HL-60/S4 (cell line): ENCODE results near the gene NEAT1.

Source experiments
- in situ Hi-C: fragments of 300-500 bp; cut with MboI; formaldehyde crosslinking; loops from 2 replicates; pipeline ENCODE4 v1.14.3; 2022; ENCODE audit warnings: low sequenced_read_pairs

NEAT1 gene

DNA sequence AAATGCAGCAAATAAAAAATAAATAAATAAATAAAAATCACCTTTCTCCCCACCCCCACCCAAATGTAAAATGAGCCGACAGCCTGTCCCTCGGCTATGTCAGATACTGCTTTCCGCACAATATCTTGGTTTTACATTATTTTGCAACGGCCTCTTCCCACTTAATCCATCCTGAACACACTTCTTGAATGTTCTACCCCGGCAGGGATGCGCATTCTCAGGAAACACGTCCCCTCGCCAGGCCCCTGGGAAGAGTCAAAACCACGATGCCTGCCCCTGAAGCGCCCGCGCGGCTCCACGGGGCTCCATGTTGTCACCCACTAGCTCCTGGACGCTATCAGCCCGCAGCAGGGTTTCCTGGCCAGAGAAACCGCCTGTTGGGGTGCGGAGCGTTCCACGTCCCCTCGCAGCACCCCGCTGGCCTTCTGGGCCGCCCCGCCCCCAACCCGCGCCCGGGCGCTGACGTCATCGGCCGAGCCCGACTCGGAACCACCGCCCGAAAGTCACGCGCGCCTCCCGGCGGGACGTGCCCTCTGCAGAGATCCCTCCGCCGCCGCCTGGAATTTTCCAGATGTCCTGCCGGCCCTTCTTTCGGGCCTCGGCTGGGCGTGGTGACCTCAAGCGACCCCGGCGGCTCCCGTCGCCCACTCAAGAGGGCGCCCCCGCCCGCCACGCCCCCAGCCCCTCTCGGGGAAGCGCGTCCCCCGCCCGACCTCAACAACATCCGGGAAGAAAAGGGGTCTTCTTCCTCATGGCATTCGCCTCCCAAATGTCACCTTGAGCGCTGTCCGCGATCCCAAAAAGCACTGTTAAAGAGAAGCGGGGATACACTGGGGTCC, 585 bp upstream of the NEAT1 start:
- in situ Hi-C loops: no loop called here

DNA sequence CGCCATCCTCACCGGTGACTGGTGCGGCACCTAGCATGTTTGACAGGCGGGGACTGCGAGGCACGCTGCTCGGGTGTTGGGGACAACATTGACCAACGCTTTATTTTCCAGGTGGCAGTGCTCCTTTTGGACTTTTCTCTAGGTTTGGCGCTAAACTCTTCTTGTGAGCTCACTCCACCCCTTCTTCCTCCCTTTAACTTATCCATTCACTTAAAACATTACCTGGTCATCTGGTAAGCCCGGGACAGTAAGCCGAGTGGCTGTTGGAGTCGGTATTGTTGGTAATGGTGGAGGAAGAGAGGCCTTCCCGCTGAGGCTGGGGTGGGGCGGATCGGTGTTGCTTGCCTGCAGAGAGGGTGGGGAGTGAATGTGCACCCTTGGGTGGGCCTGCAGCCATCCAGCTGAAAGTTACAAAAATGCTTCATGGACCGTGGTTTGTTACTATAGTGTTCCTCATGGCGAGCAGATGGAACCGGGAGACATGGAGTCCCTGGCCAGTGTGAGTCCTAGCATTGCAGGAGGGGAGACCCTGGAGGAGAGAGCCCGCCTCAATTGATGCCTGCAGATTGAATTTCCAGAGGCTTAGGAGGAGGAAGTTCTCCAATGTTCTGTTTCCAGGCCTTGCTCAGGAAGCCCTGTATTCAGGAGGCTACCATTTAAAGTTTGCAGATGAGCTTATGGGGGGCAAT, 1.1 kb downstream of the NEAT1 start:
- in situ Hi-C loops: no loop called here

GRCh38 chr11:65424205-65425104, 1.9 kb downstream of the NEAT1 start:
- in situ Hi-C loops: no loop called here

DNA sequence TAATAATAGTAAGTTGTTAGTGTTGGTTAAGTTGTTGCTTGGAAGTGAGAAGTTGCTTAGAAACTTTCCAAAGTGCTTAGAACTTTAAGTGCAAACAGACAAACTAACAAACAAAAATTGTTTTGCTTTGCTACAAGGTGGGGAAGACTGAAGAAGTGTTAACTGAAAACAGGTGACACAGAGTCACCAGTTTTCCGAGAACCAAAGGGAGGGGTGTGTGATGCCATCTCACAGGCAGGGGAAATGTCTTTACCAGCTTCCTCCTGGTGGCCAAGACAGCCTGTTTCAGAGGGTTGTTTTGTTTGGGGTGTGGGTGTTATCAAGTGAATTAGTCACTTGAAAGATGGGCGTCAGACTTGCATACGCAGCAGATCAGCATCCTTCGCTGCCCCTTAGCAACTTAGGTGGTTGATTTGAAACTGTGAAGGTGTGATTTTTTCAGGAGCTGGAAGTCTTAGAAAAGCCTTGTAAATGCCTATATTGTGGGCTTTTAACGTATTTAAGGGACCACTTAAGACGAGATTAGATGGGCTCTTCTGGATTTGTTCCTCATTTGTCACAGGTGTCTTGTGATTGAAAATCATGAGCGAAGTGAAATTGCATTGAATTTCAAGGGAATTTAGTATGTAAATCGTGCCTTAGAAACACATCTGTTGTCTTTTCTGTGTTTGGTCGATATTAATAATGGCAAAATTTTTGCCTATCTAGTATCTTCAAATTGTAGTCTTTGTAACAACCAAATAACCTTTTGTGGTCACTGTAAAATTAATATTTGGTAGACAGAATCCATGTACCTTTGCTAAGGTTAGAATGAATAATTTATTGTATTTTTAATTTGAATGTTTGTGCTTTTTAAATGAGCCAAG, 2.7 kb downstream of the NEAT1 start:
- in situ Hi-C loops: no loop called here

DNA sequence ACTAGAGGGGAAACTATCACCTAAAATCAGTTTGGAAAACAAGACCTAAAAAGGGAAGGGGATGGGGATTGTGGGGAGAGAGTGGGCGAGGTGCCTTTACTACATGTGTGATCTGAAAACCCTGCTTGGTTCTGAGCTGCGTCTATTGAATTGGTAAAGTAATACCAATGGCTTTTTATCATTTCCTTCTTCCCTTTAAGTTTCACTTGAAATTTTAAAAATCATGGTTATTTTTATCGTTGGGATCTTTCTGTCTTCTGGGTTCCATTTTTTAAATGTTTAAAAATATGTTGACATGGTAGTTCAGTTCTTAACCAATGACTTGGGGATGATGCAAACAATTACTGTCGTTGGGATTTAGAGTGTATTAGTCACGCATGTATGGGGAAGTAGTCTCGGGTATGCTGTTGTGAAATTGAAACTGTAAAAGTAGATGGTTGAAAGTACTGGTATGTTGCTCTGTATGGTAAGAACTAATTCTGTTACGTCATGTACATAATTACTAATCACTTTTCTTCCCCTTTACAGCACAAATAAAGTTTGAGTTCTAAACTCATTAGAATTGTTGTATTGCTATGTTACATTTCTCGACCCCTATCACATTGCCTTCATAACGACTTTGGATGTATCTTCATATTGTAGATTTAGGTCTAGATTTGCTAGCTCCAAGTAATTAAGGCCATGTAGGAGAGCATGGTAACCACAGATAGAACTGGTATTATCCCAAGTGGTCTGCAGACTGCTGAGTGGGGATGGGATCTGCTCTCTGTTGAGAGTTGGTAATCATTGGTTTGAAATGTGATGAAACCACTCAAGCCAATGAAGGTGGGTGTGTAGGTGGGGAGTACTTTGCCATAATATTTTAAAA, 3.6 kb downstream of the NEAT1 start:
- in situ Hi-C loops: no loop called here

GRCh38 chr11:65426839-65427690, 4.5 kb downstream of the NEAT1 start:
- in situ Hi-C loops: no loop called here

DNA sequence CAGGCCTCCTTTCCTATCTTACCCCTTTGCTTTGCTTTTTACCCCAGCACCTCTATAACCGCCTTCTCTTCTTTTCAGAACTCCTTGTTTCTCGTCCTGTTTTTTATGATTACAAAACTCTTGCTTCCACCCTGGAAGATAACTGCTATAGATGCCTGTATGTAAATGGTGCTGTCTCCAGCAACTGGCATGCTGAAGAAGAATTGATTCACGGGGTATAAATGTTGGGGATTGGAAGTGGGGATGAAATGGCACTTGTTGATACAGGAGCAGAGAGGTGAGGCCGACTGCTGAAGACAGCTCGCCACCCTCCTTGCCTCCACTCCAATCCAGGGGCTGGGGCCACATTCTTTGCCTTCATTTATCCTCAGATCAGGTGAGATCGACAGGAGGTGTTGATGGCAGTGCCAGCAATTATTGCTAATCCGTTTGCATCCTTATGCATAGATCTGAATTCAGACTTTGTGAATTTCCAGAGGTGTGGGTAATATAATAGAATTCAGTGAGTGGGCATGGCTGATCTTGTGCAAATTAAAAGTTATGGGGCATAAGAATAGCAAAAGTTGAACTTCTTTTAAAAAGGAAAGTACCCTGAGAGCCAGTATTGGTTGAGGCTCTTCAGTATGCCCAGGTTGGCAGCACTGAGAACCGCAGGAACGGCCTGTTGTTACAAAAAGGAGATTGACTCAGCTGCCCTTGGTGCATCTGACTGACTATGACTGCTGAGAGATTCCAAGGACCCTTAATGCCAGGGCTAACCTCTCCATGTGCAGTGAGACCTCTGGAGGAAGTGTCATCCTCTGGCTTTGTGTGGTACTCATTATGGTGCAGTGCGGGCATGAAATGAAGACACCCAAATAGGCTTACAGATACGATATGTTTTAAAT, 5.3 kb downstream of the NEAT1 start:
- in situ Hi-C loops: no loop called here

- in situ Hi-C loops: no loop called here
Observed at GRCh38 chr11:65428578-65429067, 6.0 kb downstream of the NEAT1 start.

DNA sequence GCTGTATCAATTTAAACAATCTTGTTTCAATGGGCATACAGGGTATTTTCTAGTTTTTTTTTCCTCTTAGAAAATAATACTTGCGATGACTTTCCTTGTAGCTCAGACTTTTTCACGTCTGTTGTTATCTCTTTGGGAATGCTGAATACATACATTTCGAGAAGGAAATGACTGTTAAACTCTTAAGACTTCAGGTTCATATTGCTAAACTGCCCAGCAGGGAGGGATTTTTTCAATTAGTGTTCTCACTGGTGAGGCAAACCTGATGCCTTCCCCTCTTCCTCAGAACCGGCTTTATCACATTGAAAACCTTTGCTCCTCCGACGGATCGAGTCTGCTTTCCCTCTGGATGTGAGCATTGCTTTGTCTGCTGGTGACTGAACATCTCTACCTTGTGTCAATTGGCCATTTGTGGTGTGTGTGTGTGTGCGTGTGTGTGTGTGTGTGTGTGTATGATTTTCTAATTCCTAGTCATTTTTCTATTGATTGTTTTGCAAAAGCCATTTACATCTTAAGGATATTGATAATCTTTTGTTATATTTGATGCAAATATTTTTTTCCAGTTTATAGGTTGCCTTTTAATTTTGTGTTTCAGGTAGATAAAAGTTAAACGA, 6.6 kb downstream of the NEAT1 start:
- in situ Hi-C loops: no loop called here

GRCh38 chr11:65429724-65430405, 7.3 kb downstream of the NEAT1 start:
- in situ Hi-C loops: no loop called here

- in situ Hi-C loops: no loop called here
Observed at GRCh38 chr11:65430406-65431217, 8.0 kb downstream of the NEAT1 start.

GRCh38 chr11:65431451-65432099, 9.0 kb downstream of the NEAT1 start:
- in situ Hi-C loops: no loop called here

DNA sequence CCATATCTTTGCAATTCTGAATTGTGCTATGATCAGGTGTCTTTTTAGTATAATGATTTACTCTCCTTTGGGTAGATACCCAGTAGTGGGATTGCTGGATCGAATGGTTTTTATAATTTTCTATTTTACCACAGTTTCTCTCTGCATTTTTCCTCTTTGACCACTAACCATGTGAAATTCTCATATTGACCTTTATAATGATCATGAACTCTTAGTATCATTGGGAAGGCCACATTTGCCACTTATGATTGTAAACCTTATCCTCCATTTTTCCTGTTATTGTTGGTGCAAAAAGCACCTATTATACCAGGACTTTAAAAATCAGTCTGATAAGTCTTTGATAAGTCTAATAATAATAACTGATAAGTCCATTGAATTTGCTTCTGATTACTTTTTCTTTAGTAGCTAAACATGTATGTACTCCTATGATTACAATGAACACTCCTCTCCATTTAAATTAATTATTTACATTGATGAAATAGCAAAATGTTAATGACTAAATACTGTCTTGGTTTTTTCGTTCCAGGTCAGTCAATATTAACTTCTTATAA, 9.6 kb downstream of the NEAT1 start:
- in situ Hi-C loops: no loop called here

DNA sequence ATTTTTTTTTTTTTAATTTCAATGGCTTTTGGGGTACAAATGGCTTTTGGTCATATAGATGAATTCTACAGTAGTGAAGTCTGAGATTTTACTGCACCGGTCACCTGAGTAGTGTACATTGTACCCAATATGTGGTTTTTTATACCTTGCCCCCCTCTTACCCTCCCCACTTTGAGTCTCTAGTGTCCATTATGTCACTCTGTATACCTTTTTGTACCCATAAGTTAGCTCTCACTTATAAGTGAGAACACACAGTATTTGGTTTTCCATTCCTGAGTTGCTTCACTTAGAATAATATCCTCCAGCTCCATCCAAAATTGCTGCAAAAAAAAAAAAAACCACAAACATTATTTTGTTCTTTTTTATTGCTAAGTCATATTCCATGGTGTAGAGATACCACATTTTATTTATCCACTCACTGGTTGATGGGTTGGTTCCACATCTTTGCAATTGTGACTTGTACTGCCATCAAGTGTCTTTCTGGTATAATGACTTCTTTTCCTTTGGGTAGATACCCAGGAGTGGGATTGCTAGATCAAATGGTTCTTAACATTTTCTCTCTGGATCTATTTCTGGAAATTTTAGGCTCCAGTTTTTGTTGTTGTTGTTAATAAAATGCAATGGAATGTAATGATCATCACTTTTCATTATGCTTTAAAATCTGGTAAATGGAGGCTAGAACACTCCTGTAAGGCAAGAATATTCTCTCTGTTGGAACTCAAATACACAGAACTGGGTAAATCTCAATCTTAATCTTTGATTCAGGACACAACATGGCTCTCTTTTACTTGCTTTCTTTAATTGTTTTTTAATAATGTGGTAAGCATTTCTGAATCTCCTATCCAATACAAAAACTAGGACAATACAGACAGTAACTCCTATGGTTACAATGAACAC, 10.3 kb downstream of the NEAT1 start:
- in situ Hi-C loops: no loop called here
